ENCODE measurements around the gene NOTCH1. TPM values are rescaled to one million over a fixed set of nuclear protein-coding genes. Genes with fewer than 3 reads are reported as not detected.

The NOTCH1 gene
- total and polyA plus RNA-seq, 2 donors, result 19.7 to 25.6 TPM

Small RNA genes lying within 50 kb of the gene (small RNA-seq; reads per million reads assigned to genes)
- not detected for gene MIR4673
- not detected for gene MIR4674

Other genes with a start within 250 kb of the NOTCH1 start
- 0.58 TPM for gene CCDC187, start 242.0 kb downstream of the NOTCH1 start, total RNA-seq
- 0.19 TPM for gene CCDC187, start 242.0 kb downstream of the NOTCH1 start, polyA plus RNA-seq
- 22.3 TPM for gene GPSM1, start 218.5 kb downstream of the NOTCH1 start, total RNA-seq
- 13.5 TPM for gene GPSM1, start 218.5 kb downstream of the NOTCH1 start, polyA plus RNA-seq
- gene DNLZ, start 182.3 kb downstream of the NOTCH1 start, total RNA-seq, result 4.2 TPM
- gene DNLZ, start 182.3 kb downstream of the NOTCH1 start, polyA plus RNA-seq, result 14.9 TPM
- gene CARD9, start 172.4 kb downstream of the NOTCH1 start, total RNA-seq, result 3.2 TPM
- 2.9 TPM for gene CARD9, start 172.4 kb downstream of the NOTCH1 start, polyA plus RNA-seq
- gene SNAPC4, start 145.9 kb downstream of the NOTCH1 start, total RNA-seq, result 4.4 TPM
- 7.3 TPM for gene SNAPC4, start 145.9 kb downstream of the NOTCH1 start, polyA plus RNA-seq
- 20.4 TPM for gene ENTR1, start 135.4 kb downstream of the NOTCH1 start, total RNA-seq
- gene ENTR1, start 135.4 kb downstream of the NOTCH1 start, polyA plus RNA-seq, result 37.5 TPM
- 15.1 TPM for gene PMPCA, start 135.4 kb downstream of the NOTCH1 start, total RNA-seq
- 43.7 TPM for gene PMPCA, start 135.4 kb downstream of the NOTCH1 start, polyA plus RNA-seq
- 5.3 TPM for gene INPP5E, start 106.2 kb downstream of the NOTCH1 start, total RNA-seq
- 12.6 TPM for gene INPP5E, start 106.2 kb downstream of the NOTCH1 start, polyA plus RNA-seq
- 24.3 TPM for gene SEC16A, start 63.0 kb downstream of the NOTCH1 start, total RNA-seq
- gene SEC16A, start 63.0 kb downstream of the NOTCH1 start, polyA plus RNA-seq, result 36.4 TPM
- 43.6 TPM for gene EGFL7, start 116.9 kb upstream of the NOTCH1 start, total RNA-seq
- gene EGFL7, start 116.9 kb upstream of the NOTCH1 start, polyA plus RNA-seq, result 138 TPM
- gene AGPAT2, start 141.4 kb upstream of the NOTCH1 start, total RNA-seq, result 9.8 TPM
- gene AGPAT2, start 141.4 kb upstream of the NOTCH1 start, polyA plus RNA-seq, result 78.9 TPM
- gene DIPK1B, start 166.5 kb upstream of the NOTCH1 start, total RNA-seq, result 10.8 TPM
- gene DIPK1B, start 166.5 kb upstream of the NOTCH1 start, polyA plus RNA-seq, result 18.9 TPM
- gene LCN10, start 196.9 kb upstream of the NOTCH1 start, total RNA-seq, result not detected
- gene LCN10, start 196.9 kb upstream of the NOTCH1 start, polyA plus RNA-seq, result 11.3 TPM
- gene LCN6, start 202.5 kb upstream of the NOTCH1 start, total RNA-seq, result not detected
- gene LCN6, start 202.5 kb upstream of the NOTCH1 start, polyA plus RNA-seq, result 26.6 TPM
- not detected for gene LCN8, start 212.2 kb upstream of the NOTCH1 start, total RNA-seq
- gene LCN8, start 212.2 kb upstream of the NOTCH1 start, polyA plus RNA-seq, result not detected
- not detected for gene LCN15, start 218.5 kb upstream of the NOTCH1 start, total RNA-seq
- gene LCN15, start 218.5 kb upstream of the NOTCH1 start, polyA plus RNA-seq, result not detected
- 29.4 TPM for gene TMEM141, start 245.3 kb upstream of the NOTCH1 start, total RNA-seq
- gene TMEM141, start 245.3 kb upstream of the NOTCH1 start, polyA plus RNA-seq, result 83.2 TPM

Measured in urinary bladder (tissue), 2 donors.